Activated CD4-positive, alpha-beta memory T cell treated with anti-CD3 and anti-CD28 coated beads for 36 hours (primary cell): ENCODE results near the gene CACNB3. TPM values are rescaled to one million over a fixed set of nuclear protein-coding genes. Genes with fewer than 3 reads are reported as not detected.

Experiments used
- CTCF ChIA-PET: fragments of 350-600 bp; sonication (Branson Sonifier 250); formaldehyde crosslinking; loops from one replicate; lab custom pipeline; 2021; ENCODE audit warnings: antibody characterized with exemption, inconsistent platforms; lab: Charles Lee
- POLR2A ChIA-PET: fragments of 350-600 bp; sonication (Branson Sonifier 250); formaldehyde crosslinking; loops from one replicate; lab custom pipeline; 2021; ENCODE audit warnings: antibody characterized with exemption; lab: Charles Lee
- DNase-seq: peaks from one replicate; pipeline ENCODE4 v3.0.0-alpha.2; 2020
- H3K27ac Mint-ChIP-seq: one replicate; pipeline ENCODE4 v1.8.0; 2021; ENCODE audit warnings: mixed read lengths
- H3K27me3 Mint-ChIP-seq: one replicate; pipeline ENCODE4 v1.8.0; 2021; ENCODE audit warnings: mixed read lengths
- H3K36me3 Mint-ChIP-seq: one replicate; pipeline ENCODE4 v1.8.0; 2021; ENCODE audit warnings: mixed read lengths
- H3K4me1 Mint-ChIP-seq: one replicate; pipeline ENCODE4 v1.8.0; 2021; ENCODE audit warnings: low read depth, mixed read lengths
- H3K4me3 Mint-ChIP-seq: one replicate; pipeline ENCODE4 v1.8.0; 2021; ENCODE audit warnings: mild to moderate bottlenecking, mixed read lengths
- H3K9me3 Mint-ChIP-seq: one replicate; pipeline ENCODE4 v1.8.0; 2021; ENCODE audit warnings: mixed read lengths
- intact Hi-C: fragments of 100-400 bp; cut with micrococcal nuclease; formaldehyde crosslinking; loops from one replicate; pipeline ENCODE4 v1.15.1; 2023
- total RNA-seq, 2 experiments: library from RNA; stranded (reverse); gene quantifications; one replicate each; pipeline ENCODE4 v1.2.3, GENCODE V29; 2021

The CACNB3 gene
- 10 to 100 TPM; 18.3 to 19.0 TPM for total RNA-seq

DNA sequence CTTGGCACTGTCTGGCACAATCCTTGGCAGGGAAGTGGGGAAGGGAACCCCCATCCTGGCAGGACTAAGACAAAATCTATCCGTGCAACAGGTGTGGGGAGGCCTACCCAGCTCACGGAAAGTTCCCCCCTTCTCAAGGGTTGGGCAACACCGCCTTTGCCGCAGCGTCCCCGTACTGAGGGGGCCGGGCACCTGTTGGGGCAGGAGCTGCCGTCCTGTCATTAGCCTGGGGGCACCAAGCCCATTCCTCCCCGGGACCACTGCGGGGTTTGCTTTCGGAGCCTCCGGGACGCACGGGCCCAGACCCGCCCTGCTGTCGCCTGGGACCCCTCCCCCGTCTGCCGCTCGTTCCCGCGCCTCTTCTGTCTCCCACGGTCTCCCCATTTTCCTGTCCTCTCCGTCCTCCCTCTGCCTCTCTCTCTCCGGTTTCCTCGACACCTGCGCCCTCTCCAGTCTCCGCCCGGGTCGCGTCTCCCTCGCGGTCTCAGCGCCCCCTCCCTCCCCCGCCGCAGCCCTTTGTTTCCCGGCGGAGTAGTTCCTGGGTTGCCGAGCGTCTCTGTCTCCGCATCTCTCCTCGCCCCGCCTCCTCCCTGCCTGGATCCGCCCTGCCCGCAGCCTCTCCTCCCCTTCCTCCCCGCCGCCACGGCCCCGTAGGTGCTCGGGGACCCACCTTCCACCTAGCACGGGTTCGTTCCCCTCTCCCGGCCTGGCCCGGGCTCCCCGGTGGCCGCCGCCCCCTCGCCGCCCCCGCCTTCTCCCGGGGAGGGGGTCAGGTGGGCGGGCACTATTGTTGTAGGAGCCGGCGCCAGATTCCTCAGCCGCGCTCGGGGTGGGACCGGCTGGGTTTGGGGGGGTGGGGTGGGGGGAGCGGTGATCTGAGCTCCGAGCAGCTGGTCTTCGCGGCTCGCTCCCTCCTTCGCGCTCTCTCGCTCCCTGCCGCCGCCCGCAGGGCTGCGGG is at the start of gene CACNB3:
Gene CACNB3 (plus strand): TSS at position 624 of the 958 bp plus-strand sequence. CDS start 434 bp downstream, outside the sequence.
- Mint-ChIP-seq H3K4me1 (peaks cover 29% of the 10 kb centered on the region), H3K4me3 (peak within 1 kb of the TSS; percentile 83), H3K27me3 (peaks cover 7% of the 10 kb centered on the region), H3K36me3 (no peaks in the 10 kb centered on the region), H3K27ac (peak within 1 kb of the TSS; percentile 49), H3K9me3 (no peaks in the 10 kb centered on the region)
- intact Hi-C loops = loop anchor here (5.0 kb wide), 1 partner anchor 66 kb away; no protein-coding TSS in a partner anchor
- ChIA-PET POLR2A (interaction anchor here (1.9 kb wide), 1 partner anchor 34 kb away, joined by 7 read pairs; the partner anchor contains the start of gene DDX23), CTCF (interaction anchor here (0.9 kb wide), 1 partner anchor 35 kb away, joined by 5 read pairs; no protein-coding TSS in a partner anchor)
- peak; percentile 87 for DNase-seq

- no peak for DNase-seq
- Mint-ChIP-seq H3K27me3 (no peaks in the 10 kb centered on the region), H3K27ac (no peak overlapping the region), H3K4me1 (peaks cover 10% of the 10 kb centered on the region), H3K4me3 (no peak overlapping the region), H3K9me3 (no peaks in the 10 kb centered on the region), H3K36me3 (no peaks in the 10 kb centered on the region)
- intact Hi-C loops = no loop called here
- ChIA-PET CTCF (interaction anchor here (1.0 to 2.2 kb wide), 2 partner anchors 15 to 150 kb away, joined by 5 to 6 read pairs; no protein-coding TSS in a partner anchor), POLR2A (no interaction called here)
Measured at GRCh38 chr12:48768736-48769135, 49.6 kb upstream of the CACNB3 start.

DNA sequence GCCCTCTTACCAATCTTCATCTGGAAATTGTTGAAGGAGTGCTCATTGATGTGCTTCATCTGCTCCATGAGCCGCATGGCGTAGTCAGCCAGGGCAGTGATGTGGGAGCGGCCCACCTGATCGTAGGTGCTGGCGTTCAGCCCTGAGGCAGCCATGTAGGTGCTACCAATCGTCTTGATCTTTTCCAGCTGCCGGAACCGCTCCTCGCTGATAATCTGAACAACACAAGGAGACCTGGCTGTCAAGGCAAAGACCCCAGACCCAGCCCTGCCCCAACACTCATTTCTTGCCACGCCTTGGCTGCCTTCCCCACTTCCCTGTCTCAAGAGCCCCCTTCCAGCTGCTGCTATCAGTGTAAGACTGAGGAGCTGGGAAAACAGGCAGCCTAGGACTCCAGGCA is 47.5 kb upstream of the CACNB3 start:
- Mint-ChIP-seq H3K36me3 (no peaks in the 10 kb centered on the region), H3K9me3 (no peaks in the 10 kb centered on the region), H3K27me3 (no peaks in the 10 kb centered on the region), H3K27ac (no peak overlapping the region), H3K4me3 (no peak overlapping the region), H3K4me1 (peaks cover 6% of the 10 kb centered on the region)
- CTCF ChIA-PET = interaction anchor here (2.2 kb wide), 1 partner anchor 17 kb away, joined by 6 read pairs; no protein-coding TSS in a partner anchor
- POLR2A ChIA-PET = no interaction called here
- DNase-seq = no peak
- intact Hi-C loops = no loop called here

DNA sequence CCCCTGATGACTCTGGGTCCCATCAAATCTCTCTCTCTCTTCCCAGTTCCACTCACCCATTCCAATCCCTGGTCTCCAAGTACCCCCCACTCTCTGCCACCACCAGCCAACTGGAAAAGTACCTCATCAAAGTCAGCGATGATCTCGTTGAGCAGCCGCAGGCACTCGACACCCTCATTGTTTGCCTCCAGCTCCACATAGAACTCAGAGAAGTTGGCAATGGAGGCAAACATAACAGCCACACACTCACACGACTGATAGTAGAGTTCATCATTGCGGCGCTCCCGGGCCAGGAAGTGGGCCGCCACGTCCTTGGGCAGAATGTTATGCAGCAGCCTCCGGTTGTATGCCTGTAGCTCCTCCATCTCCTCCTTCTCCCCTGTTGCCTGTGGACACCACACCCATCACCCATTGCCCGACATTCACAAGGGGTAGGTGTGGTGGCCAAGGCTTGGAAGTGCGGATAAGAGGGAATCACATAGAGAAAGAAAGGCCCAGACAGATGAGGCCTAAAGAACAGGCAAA is 46.6 kb upstream of the CACNB3 start:
- Mint-ChIP-seq H3K4me1 (no peaks in the 10 kb centered on the region), H3K9me3 (no peaks in the 10 kb centered on the region), H3K27ac (no peak overlapping the region), H3K4me3 (no peak overlapping the region), H3K27me3 (no peaks in the 10 kb centered on the region), H3K36me3 (no peaks in the 10 kb centered on the region)
- CTCF ChIA-PET = interaction anchor here (2.2 kb wide), 1 partner anchor 19 kb away, joined by 5 read pairs; no protein-coding TSS in a partner anchor
- DNase-seq = no peak
- POLR2A ChIA-PET = no interaction called here
- intact Hi-C loops = no loop called here

DNA sequence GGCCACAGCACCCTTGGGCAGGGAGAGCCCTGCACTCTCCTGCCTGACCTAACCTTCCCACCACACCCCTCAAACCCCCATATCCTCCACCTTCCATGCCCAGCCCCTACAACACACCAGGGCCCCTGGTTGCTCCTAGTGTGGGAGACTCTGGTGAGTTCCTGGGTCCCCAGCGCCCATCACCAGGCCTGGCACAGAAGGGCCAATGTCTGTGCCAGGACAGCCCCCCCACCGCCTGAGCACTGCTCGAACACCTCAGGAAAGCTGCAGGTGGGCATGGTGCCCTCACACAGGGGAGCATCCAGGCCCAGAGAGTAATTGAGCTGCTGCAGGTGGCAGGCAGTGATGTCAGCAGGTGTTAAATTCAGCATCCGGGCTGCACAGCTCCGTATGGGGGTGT is 44.6 kb upstream of the CACNB3 start:
- POLR2A ChIA-PET = no interaction called here

GRCh38 chr12:48774516-48774915 is 43.8 kb upstream of the CACNB3 start:
- H3K27me3 Mint-ChIP-seq = no peaks in the 10 kb centered on the region
- H3K4me3 Mint-ChIP-seq = no peak overlapping the region
- ChIA-PET CTCF (interaction anchor here (0.7 kb wide), 1 partner anchor 21 kb away, joined by 3 read pairs; no protein-coding TSS in a partner anchor), POLR2A (no interaction called here)
- H3K4me1 Mint-ChIP-seq = no peaks in the 10 kb centered on the region
- intact Hi-C loops = no loop called here
- H3K36me3 Mint-ChIP-seq = no peaks in the 10 kb centered on the region
- H3K27ac Mint-ChIP-seq = no peak overlapping the region
- no peak for DNase-seq
- H3K9me3 Mint-ChIP-seq = no peaks in the 10 kb centered on the region

More for the DNA sequence above, 44.6 kb upstream of the CACNB3 start:
- Mint-ChIP-seq H3K9me3 (no peaks in the 10 kb centered on the region), H3K27me3 (no peaks in the 10 kb centered on the region), H3K27ac (no peak overlapping the region), H3K36me3 (no peaks in the 10 kb centered on the region), H3K4me3 (no peak overlapping the region), H3K4me1 (no peaks in the 10 kb centered on the region)
- CTCF ChIA-PET = interaction anchor here (2.2 kb wide), 1 partner anchor 21 kb away, joined by 5 read pairs; no protein-coding TSS in a partner anchor
- DNase-seq = no peak
- intact Hi-C loops = no loop called here

GRCh38 chr12:48775299-48775698 is 43.0 kb upstream of the CACNB3 start:
- no peaks in the 10 kb centered on the region for H3K36me3 Mint-ChIP-seq
- intact Hi-C loops = no loop called here
- H3K27me3 Mint-ChIP-seq = no peaks in the 10 kb centered on the region
- POLR2A ChIA-PET = no interaction called here
- H3K4me1 Mint-ChIP-seq = no peaks in the 10 kb centered on the region
- no peak for DNase-seq
- no peaks in the 10 kb centered on the region for H3K9me3 Mint-ChIP-seq
- no peak overlapping the region for H3K27ac Mint-ChIP-seq
- no peak overlapping the region for H3K4me3 Mint-ChIP-seq
- CTCF ChIA-PET = no interaction called here

DNA sequence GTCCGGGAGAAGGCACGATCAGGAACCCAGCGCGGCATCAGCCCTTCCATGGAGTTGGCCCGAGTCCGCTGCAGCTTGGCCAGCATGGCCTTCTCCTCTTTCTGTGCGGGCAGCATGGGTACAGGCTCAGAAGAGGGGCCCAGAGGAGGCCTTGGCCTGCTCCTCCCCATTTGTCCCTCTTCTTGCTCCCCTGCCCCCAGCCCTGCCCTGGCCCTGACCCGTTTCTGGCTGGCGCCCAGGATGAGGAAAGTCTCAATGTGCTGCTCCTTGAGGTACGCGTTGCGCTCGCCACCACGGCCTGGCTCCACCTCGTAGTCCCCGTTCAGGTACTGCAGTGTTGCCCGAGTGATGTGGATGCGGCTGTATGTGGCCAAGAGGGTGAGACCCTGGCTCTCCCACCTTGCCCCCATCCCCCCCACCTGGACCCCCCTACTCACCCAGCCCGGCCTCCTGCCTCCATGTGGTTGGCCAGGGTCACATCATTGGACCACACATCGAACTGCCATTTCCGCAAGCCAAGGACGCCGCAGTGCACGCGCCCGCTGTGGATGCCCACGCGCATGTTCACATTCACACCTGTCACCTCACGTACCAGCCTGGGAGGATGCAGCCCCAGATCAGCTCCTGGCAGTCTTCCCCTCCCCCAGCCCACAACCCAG is 42.2 kb upstream of the CACNB3 start:
- DNase-seq = no peak
- Mint-ChIP-seq H3K36me3 (no peaks in the 10 kb centered on the region), H3K27ac (no peak overlapping the region), H3K27me3 (no peaks in the 10 kb centered on the region), H3K4me3 (no peak overlapping the region), H3K4me1 (no peaks in the 10 kb centered on the region), H3K9me3 (no peaks in the 10 kb centered on the region)
- ChIA-PET POLR2A (no interaction called here), CTCF (no interaction called here)
- intact Hi-C loops = no loop called here

- POLR2A ChIA-PET = no interaction called here
- intact Hi-C loops = no loop called here
- no peak for DNase-seq
- Mint-ChIP-seq H3K9me3 (no peaks in the 10 kb centered on the region), H3K36me3 (no peaks in the 10 kb centered on the region), H3K27me3 (no peaks in the 10 kb centered on the region), H3K4me1 (no peaks in the 10 kb centered on the region), H3K4me3 (no peak overlapping the region), H3K27ac (no peak overlapping the region)
- CTCF ChIA-PET = no interaction called here
Measured at GRCh38 chr12:48776956-48777355, 41.3 kb upstream of the CACNB3 start.

GRCh38 chr12:48777501-48778400 is 40.5 kb upstream of the CACNB3 start:
- no peaks in the 10 kb centered on the region for H3K9me3 Mint-ChIP-seq
- no peaks in the 10 kb centered on the region for H3K27me3 Mint-ChIP-seq
- no peak overlapping the region for H3K27ac Mint-ChIP-seq
- no peaks in the 10 kb centered on the region for H3K36me3 Mint-ChIP-seq
- ChIA-PET CTCF (interaction anchor here (1.4 to 1.5 kb wide), 2 partner anchors 25 to 235 kb away, joined by 3 to 5 read pairs; no protein-coding TSS in a partner anchor), POLR2A (no interaction called here)
- no peak for DNase-seq
- intact Hi-C loops = no loop called here
- H3K4me1 Mint-ChIP-seq = no peaks in the 10 kb centered on the region
- no peak overlapping the region for H3K4me3 Mint-ChIP-seq

GRCh38 chr12:48779869-48780268 is 38.4 kb upstream of the CACNB3 start:
- intact Hi-C loops = no loop called here
- Mint-ChIP-seq H3K27ac (no peak overlapping the region), H3K4me3 (no peak overlapping the region), H3K36me3 (no peaks in the 10 kb centered on the region), H3K27me3 (peaks cover 4% of the 10 kb centered on the region), H3K9me3 (no peaks in the 10 kb centered on the region), H3K4me1 (no peaks in the 10 kb centered on the region)
- DNase-seq = no peak
- ChIA-PET POLR2A (no interaction called here), CTCF (interaction anchor here (0.5 to 1.2 kb wide), 3 partner anchors 14 to 35 kb away, joined by 3 to 5 read pairs (median 3); no protein-coding TSS in a partner anchor)
